Adipose tissue (tissue), 3 donors: Measurements from ENCODE around the gene ACOX2. TPM values are rescaled to one million over a fixed set of nuclear protein-coding genes. Genes with fewer than 3 reads are reported as not detected.
"Not testable (repeated sequence)": the region's sequence is repeated elsewhere in the genome, so short reads cannot be mapped to it uniquely, and the experiment has no call there.

Experiments
- H3K27ac ChIP-seq: one replicate; pipeline ENCODE4 v1.5.1; 2013; ENCODE audit warnings: low read depth, low read length
- whole genome bisulfite sequencing, 3 donors: extraction: QIAGEN DNeasy Blood & Tissue Kit; methylation state at CpG; one replicate each; pipeline ENCODE4 v1.1.7; 2013; 5-methylcytosine and 5-hydroxymethylcytosine counted together
- polyA plus RNA-seq, 3 donors: library from polyadenylated mRNA; stranded (reverse); fragments of 200-250 nt; gene quantifications; one replicate each; pipeline ENCODE4 v1.2.3, GENCODE V29; 2013
- donor health status: healthy with polysubstance abuse.
- donor health status: Bipolar disorder and iron deficiency.
- donor health status: healthy.

Gene ACOX2
- polyA plus RNA-seq, 3 donors, result 4.7 to 31.7 (median 19.3) TPM

- no peak overlapping the region for H3K27ac ChIP-seq
- WGBS, 3 donors, result 89 to 94% (median 93%) methylated on average over 3 of the region's 3 CpGs
Measured at GRCh38 chr3:58544541-58544940, 7.6 kb upstream of the ACOX2 start.

GRCh38 chr3:58540176-58540858, 3.3 kb upstream of the ACOX2 start:
- WGBS, 3 donors, result 92 to 96% (median 94%) methylated on average over 8 of the region's 8 CpGs
- no peak overlapping the region for H3K27ac ChIP-seq

- 85 to 88% (median 87%) methylated on average over 10 of the region's 10 CpGs for WGBS, 3 donors
- no peak overlapping the region for H3K27ac ChIP-seq
Measured at GRCh38 chr3:58539626-58540025, 2.6 kb upstream of the ACOX2 start.

- H3K27ac ChIP-seq, result no peak overlapping the region
- WGBS, 3 donors, result 47 to 57% (median 50%) methylated on average over 4 of the region's 4 CpGs
Measured at GRCh38 chr3:58537412-58538301, 667 bp upstream of the ACOX2 start.

GRCh38 chr3:58535531-58536500, 1.2 kb downstream of the ACOX2 start:
- WGBS, 3 donors, result 19 to 44% (median 23%) methylated on average over 2 of the region's 2 CpGs
- H3K27ac ChIP-seq, result no peak overlapping the region

GRCh38 chr3:58534592-58535494, 2.1 kb downstream of the ACOX2 start:
- 92 to 97% (median 95%) methylated on average over 9 of the region's 9 CpGs for WGBS, 3 donors
- no peak overlapping the region for H3K27ac ChIP-seq

- 16 to 28% (median 25%) methylated on average over 11 of the region's 11 CpGs for WGBS, 3 donors
- no peak overlapping the region for H3K27ac ChIP-seq
Measured at GRCh38 chr3:58532794-58533220, 4.2 kb downstream of the ACOX2 start.

GRCh38 chr3:58531956-58532355, 5.0 kb downstream of the ACOX2 start:
- H3K27ac ChIP-seq, result no peak overlapping the region
- 88 to 94% (median 94%) methylated on average over 2 of the region's 2 CpGs for WGBS, 3 donors

- no peak overlapping the region for H3K27ac ChIP-seq
- WGBS, 3 donors, result 95% methylated on average over 7 of the region's 7 CpGs
Measured at GRCh38 chr3:58531555-58531954, 5.4 kb downstream of the ACOX2 start.

- 90 to 94% (median 92%) methylated on average over 18 of the region's 18 CpGs for WGBS, 3 donors
- H3K27ac ChIP-seq, result no peak overlapping the region
Measured at GRCh38 chr3:58530354-58530865, 6.6 kb downstream of the ACOX2 start.

- no peak overlapping the region for H3K27ac ChIP-seq
- WGBS, 3 donors, result 86 to 88% (median 88%) methylated on average over 14 to 15 of the region's 15 CpGs
Measured at GRCh38 chr3:58529516-58530353, 7.3 kb downstream of the ACOX2 start.

- no peak overlapping the region for H3K27ac ChIP-seq
- 40 to 46% (median 46%) methylated on average over 6 of the region's 6 CpGs for whole genome bisulfite sequencing, 3 donors
Measured at GRCh38 chr3:58528629-58529028, 8.4 kb downstream of the ACOX2 start.

GRCh38 chr3:58527440-58527839, 9.6 kb downstream of the ACOX2 start:
- WGBS, 3 donors, result 66 to 94% (median 94%) methylated on average over 3 of the region's 3 CpGs
- not testable (repeated sequence) for H3K27ac ChIP-seq

GRCh38 chr3:58526515-58526957, 10.5 kb downstream of the ACOX2 start:
- H3K27ac ChIP-seq, result no peak overlapping the region
- WGBS, 3 donors, result 75 to 96% (median 82%) methylated on average over 7 of the region's 7 CpGs

GRCh38 chr3:58524326-58524888, 12.6 kb downstream of the ACOX2 start:
- H3K27ac ChIP-seq, result no peak overlapping the region
- 87 to 91% (median 90%) methylated on average over 11 of the region's 11 CpGs for WGBS, 3 donors

GRCh38 chr3:58522759-58523425, 14.1 kb downstream of the ACOX2 start:
- WGBS, 3 donors, result 81 to 91% (median 89%) methylated on average over 5 of the region's 5 CpGs
- no peak overlapping the region for H3K27ac ChIP-seq
